HG02970 (cell line): Measurements from ENCODE around the gene PRDM16.

ENCODE experiments used
- ATAC-seq: cut with Tn5 transposase; IDR thresholded peaks from one replicate; pipeline ENCODE4 v1.9.1; 2021; ENCODE audit warnings: mild to moderate bottlenecking, moderate library complexity, moderate number of reproducible peaks; ENCODE audit not compliant: unreplicated experiment, low FRiP score

PRDM16 gene

DNA sequence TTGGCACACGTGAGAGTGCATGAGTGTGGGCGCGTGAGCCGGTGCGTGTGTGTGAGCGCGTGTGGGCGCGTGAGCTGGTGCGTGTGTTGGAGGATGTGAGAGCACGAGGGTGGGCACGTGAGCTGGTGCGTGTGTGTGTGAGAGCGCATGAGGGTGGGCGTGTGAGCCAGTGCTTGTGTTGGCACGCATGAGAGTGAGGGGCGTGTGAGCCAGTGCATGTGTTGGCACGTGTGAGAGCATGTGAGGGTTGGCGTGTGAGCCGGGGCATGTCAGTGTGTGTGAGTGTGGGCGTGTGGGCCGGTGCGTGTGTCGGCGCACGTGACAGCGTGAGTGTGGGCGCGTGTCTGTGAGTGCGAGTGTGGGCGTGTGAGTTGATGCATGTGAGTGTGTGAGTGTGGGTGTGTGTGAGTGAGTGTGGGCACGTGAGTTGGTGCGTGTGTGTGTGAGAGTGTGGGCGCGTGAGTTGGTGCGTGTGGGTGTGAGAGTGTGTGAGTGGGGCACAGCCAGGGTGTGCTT lies 339.8 kb downstream of the PRDM16 start:
- ATAC-seq, result no peak

DNA sequence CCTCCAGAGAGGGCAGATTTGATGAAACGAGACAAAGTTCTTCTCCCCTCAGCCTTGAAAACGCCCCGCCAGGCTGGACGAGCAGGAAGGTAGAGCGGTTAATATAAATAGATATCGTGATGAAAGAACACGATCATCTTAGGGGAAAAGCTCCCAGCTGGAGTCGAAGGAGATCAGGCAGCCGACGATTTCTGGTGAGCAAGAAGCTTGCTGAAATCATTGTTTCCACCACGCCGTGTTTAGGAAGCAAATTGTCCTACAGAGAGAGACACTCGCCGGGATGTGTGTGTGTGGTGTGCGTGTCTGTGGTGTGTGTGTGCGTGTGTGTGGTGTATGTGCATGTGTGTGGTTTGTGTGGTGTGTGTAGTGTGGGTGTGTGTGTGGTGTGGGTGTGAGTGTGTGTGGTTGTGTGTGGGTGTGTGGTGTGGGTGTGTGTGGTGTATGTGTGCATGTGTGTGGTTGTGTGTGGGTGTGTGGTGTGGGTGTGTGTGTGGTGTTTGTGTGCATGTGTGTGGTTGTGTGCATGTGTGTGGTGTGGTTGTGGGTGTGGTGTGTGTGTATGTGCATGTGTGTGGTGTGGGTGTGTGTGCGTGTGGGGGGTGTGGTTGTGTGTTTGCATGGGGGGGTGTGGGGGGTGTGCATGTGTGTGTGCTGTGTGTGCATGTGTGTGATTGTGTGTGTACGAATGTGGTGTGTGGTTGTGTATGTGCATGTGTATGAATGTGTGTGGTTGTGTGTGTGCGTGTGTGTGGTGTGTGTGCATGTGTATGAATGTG lies 340.6 kb downstream of the PRDM16 start:
- ATAC-seq, result no peak

DNA sequence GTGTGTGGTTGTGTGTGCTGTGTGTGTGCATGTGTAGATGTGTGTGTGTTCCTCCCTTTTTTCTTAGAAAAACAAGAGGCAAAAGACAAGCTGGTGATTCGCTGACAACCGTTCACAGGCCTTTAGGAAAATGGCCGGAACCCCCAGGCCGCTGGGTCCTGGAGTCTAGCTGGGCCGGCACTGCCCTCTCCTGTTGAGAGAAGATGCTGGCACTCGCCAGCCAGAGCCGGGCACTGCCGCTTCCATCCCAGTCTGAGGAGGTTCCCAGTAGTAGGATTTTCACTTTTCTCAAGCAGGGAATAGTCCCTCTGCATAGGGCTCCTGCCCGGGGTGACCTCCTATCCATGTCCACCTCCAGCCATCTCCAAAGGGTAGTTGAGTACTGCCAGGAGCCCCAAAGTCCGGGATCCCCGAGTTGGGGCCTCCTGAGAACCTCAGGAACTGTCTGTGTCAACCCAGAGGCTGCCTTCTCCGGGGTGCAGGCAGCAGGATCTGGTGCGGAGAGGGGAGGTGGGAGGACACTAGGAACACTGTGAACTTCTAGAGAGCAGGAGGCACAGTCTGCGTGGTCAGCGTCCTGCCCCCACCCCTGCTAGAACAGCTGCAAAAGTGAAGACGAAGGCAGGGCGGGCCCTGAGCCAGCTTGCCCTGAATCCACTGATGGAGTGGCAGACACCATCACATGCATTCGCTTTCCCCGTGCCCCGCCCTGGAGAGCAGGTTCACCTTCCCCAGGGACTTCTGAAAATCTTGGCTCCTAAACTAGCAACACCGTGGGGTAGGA lies 341.3 kb downstream of the PRDM16 start:
- no peak for ATAC-seq

DNA sequence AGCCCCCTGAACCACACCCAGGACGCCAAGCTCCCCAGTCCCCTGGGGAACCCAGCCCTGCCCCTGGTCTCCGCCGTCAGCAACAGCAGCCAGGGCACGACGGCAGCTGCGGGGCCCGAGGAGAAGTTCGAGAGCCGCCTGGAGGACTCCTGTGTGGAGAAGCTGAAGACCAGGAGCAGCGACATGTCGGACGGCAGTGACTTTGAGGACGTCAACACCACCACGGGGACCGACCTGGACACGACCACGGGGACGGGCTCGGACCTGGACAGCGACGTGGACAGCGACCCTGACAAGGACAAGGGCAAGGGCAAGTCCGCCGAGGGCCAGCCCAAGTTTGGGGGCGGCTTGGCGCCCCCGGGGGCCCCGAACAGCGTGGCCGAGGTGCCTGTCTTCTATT lies 342.8 kb downstream of the PRDM16 start:
- ATAC-seq, result no peak

DNA sequence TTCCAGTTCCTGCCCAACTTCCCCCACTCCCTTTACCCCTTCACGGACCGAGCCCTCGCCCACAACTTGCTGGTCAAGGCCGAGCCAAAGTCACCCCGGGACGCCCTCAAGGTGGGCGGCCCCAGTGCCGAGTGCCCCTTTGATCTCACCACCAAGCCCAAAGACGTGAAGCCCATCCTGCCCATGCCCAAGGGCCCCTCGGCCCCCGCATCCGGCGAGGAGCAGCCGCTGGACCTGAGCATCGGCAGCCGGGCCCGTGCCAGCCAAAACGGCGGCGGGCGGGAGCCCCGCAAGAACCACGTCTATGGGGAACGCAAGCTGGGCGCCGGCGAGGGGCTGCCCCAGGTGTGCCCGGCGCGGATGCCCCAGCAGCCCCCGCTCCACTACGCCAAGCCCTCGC lies 343.4 kb downstream of the PRDM16 start:
- ATAC-seq, result no peak

DNA sequence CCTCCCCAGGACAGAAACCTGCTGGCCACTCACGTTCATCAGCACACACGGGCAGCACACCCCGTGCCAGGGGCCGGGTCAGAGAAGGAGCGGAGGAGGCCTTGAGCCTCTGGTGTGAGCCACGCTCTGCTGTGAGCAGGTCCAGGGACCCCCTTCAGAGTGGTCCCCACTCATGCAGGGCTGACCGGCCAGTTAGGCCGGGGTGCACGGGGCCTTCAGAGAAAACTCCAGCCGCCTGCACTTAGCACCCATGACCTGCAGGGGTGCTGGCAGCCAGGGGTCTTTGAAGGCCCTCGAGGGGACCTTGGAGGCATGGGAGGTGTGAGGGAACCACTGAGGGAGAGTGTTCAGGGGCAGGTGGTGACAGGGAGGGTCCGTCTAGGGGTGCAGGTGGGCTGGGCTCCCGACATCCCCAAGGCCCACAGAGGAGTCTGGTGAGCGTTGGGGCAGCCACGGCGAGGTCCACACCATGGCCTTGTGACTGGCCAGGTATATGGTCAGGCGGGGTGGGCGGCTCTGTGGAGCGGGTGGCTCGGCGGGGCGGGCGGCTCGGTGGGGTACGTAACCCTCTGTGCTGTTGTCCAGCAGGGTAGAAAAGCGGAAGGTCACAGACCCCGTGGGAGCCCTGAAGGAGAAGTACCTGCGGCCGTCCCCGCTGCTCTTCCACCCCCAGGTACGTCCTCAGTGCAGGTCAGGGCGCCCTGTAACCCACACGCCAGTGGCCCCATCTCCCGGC lies 345.1 kb downstream of the PRDM16 start:
- no peak for ATAC-seq

DNA sequence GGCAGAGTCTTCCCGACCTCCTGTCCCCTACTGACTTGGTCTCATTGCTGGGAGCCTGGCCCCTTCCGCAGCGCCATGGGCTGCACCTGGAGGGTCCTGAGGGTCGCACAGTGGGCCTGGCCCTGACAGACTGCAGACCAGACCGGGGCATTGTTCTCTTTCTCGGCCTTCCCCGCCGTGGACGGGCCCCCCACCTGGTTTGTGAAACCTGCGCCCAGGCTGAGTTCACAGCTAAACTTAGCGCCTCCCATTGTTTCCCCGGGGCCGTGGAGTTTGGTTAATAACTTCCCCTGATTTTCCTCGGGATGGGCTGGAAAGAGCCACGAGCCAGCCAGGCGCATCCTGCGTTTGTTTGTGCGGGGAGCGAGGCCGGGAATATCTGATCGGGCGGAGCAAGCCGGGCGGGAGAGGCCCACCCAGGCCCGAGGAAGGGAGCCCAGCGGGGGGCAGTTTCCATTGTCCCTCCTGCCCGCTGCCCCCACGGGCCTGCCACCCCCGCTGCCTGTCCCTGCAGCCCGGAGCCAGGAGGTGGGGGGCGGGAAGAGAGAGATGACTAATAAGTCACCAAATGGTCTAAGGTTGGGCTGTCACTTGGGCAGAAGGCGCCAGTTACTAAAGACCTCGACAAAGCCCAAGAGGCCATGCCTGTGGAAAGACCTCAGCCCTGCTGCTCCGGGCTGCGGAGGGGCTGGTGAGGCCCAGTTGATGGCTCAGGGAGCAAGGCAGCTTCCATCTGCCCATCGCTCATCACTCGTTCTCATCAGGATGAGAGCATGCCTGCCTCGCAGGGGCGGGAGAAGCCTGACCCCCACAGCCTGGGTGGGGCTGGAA lies 346.5 kb downstream of the PRDM16 start:
- no peak for ATAC-seq

DNA sequence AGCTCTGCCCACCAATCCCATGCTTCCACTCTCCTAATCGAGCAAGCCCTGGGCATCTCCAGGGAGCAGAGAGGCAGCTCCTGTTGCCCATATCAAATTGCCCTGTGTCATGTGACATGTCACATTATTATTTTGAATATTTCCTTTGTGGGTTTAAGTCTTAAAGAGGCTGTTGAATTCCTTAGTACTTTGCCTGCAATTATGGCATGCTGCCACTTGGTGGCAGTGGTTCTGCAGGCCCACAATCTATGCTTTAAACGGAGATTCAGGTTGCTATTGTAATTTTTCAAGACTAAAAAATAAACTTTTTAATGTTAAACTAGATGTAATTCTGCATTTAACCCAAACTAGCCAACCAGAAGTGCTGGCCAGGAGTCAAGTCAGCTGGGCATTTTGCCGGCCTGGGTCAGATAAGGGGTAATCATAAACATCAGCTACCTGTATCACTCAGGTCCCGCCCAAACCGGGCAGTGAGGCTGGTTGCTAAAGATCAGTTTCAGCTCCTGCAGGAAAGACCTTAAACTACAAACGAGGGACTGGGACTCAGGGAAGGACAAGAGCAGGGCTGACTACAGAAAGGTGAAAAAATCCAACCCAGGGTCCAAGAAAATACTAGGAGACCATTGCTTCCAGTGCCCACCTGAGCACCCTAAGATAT lies 348.2 kb downstream of the PRDM16 start:
- ATAC-seq, result no peak

DNA sequence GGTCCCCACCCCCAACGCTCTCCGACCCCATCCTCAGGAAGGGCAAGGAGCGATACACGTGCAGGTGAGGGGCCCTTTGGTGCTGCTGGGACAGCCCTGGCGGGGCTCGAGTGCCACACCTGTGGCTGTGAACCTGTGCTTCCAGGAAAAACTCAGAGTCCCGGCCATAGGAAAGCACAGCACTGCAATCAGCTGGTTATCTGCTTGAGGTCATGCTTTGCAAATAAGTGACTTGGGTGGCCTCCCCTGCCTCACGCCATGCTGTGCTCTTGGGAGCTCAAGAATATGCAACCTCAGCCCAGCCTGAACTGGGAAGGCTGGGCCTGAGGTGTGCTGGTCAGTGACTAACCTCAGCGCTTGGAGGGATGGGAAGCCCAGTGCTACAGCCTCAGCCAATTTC lies 348.9 kb downstream of the PRDM16 start:
- ATAC-seq, result no peak

DNA sequence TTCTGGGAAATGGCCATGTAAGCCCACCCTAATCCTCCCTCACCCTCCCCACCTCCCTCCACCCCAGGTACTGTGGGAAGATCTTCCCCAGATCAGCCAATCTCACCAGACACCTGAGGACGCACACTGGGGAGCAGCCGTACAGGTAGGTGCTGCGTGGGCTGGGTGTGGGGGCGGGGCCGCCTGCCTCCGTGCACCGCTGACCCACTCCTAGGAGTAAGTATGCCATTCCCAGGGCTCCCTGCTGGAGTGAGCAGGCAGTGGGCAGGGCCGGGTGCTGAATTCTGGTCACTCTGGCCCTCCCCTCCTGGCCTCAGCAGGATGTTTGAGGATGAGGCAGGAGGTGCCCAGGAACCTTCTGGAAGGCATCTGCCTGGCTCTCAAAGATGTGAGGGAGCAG lies 349.6 kb downstream of the PRDM16 start:
- no peak for ATAC-seq

DNA sequence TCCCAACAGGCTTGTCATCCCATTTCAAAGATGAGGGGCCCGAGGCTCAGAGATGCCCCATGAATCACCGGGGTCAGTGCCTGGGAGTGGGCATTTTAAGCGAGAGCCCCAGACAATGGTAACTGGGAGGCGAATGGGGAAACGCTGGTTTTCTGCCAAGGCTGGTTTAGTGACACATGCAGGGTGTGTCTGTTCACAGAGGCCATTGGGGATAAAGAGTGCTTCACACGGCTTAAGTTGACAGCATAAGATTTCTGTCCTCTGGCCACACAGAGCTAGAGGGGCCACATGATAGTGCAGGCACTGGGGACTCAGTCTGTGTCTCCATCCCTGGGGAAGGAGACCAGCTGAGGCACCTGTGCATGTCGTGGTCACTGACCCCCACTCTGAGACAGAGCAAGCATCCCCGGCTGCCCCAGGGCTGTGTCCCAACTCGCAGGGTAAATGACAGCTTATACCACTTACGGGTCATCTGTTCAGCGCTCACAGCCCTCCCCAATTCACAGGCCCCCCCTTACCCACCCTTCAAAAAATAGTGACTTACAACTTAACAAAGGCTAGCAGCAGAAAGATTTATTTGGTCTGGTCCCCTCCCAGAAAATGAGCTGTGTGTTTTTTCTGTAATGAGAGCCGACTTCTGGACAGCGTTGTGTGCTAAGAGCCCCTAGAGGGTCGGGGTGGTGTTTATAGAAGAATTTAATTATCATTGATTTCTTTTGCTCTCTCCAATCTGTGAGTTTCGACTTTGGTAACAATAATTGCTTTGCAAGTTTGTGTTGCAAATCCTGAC lies 350.6 kb downstream of the PRDM16 start:
- ATAC-seq, result no peak

DNA sequence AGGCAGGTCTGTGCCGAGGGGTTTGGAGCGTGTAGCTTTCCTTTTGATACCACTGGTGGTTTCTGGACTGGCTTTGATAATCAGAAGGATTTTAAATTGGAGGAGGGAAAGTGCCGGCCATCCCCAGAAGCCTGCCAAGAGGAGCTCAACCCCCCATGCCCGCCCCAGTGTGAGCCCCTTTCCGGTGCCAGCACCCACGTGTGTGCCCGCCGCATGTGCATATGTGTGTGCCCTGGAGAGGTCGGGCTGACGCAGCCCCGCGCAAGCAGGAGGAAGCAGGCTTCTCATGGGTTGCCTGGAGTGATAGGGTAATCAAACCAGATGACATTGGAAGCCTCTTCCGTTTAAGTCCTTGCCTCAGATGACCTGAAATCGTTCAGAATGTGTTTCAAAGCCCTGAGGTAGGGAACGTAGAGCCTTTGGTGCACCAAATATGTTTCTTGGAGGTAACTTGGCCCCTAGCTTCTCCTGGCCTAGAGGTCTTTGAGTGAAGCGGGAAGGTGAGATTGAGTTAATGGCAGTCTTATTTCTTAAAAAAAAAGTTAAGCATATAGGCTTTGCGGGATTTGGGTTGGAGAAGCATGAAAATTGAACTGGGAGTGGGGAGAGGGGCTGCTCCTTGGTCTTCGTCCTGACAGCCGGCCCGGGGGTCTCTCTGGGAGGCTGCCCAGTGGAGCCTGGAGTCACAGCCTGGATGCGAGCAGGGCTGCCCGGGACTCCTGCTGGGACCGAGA lies 351.4 kb downstream of the PRDM16 start:
- no peak for ATAC-seq

DNA sequence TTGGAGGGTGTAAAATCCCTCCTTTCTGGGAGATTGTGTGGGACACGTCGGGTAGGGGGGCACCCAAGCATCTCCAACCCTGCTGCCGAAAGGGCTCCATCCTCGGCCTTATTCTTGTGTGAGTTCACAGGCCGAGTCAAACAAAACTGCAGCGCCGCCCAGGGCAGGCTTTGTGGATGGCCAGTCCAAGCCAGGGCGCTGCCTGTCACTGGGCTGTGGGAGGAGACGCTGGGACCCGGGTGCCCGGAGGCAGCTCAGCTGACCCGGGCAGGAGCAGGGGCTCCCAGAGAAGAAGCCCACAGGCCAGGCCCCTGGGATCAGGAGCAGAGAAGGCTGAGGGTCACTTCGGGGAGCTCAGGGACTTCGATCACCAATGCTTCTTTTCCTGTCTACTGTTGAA lies 353.6 kb downstream of the PRDM16 start:
- no peak for ATAC-seq

DNA sequence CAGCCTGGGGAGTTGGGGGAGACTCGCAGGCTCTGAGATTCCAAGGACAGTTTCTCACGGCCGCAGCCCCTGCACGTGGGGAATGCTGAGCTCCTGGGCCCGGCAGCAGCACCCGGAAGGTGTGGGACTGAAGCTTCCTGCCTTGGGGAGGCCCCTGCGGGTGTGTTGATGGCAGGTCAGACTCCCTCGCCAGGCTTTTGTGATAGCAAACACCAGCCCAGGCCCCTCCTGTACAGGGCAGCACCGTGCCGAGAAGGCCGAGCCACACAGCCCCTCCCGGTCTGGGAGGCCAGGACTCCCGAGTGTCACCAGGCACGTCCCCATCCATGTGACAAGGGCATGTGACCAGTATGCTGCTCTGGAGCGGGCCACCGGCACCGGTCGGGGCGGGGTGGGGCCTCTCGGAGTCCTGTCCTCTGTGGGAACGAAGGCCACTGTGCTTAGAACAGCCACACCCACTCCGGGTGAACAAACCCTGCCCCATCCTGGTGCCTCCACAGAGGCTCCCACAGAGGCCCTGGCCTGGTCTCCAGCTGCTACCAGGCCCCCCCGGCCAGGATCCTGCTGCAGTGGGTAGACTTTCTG lies 354.3 kb downstream of the PRDM16 start:
- ATAC-seq, result no peak

DNA sequence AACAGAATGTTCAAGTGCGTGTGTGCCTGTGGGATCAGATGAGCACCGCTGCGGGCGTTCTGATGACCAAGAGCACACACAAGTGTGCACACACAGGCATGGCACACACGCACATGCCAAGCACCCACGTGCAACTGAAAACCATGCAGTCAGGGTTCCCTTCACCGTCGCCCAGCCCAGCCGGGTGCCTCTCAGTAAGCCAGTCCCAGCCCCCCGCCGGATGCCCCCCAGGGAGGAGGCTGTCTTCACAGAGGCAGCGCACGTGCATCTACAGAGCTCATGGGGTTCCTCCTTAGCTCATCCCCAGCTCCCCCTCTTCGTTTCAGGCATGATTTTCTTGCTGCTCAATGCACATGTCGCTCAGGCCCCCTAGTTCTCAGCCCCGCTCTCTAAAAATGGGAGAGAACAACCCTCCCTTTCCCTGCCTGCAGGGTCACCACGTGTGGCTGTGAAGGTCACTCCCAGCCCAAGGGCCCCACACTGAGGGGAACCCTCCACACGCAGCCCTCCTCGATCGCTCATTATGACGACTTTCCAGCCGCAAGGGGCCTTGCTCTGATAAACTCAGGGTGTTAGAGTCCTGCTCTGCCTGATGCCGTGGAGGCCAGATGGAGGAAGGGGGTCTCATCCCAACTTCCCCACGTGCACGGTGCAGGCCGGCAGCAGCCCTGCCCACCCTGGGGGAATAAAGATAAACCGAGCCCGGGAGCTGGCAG lies 355.1 kb downstream of the PRDM16 start:
- ATAC-seq, result no peak

DNA sequence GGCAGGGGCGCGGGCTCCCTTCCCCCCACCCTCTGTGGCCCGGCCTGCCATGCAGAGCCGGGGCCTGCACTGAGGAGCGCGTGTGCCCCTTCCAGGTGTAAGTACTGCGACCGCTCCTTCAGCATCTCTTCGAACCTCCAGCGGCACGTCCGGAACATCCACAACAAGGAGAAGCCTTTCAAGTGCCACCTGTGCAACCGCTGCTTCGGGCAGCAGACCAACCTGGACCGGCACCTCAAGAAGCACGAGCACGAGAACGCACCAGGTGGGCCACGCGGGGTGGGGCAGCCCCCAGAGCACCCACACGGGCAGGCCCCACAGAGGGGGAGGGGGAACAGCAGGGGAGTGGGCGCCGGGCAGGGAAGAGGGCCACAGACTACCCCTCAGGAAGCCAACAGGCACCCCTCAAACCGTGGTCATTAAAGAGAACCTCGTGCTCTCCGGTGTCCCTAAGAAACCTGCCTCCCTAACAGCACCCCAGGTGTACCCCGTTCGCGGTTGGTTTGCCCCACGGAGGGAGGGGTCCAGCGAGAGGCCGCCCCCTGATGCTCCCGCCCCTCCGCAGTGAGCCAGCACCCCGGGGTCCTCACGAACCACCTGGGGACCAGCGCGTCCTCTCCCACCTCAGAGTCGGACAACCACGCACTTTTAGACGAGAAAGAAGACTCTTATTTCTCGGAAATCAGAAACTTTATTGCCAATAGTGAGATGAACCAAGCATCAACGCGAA lies 356.6 kb downstream of the PRDM16 start:
- no peak for ATAC-seq
